ACHN (cell line): ENCODE measurements around the gene POLN.

ENCODE experiments used
- DNase-seq: peaks from one replicate; pipeline ENCODE4 v3.0.0-alpha.2; 2015
- in situ Hi-C: cut with HindIII; loops from 2 replicates; pipeline ENCODE4 v1.10.0; 2017; ENCODE audit warnings: low sequenced_read_pairs, low pct_ligation_motif_present, low pct_unique_long_range_greater_than_20kb

POLN gene

DNA sequence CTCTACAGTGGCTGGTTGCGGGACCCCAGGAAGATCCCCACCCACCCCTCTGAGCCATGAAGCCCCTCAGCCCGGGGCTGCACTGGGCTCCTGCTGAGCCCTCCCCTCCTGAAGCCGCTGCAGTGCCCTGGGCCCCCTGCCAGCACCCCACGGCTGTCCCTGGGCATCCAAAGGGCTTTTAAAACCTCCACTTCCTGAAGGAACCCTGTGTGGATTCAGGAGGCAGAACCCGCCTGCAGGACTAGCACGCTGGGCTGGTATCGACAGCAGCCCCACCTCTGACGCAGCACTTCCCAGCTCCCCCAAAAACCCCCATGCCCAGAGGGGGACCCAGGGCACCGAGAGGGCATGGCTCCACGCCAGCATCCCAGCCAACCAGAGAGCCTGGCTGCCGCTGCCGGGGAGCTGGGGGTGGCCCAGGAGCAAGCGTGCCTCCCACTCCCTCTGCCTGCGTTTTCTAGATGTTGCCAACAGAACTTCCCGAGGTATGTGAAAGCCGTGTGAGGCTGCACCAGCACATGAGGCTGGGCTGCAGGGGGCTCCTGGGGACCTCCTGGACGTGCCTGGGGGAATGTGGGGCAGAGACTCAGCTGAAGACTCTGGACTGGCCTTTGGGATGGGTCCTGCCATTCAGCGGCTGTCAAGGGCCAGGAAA, 13.7 kb upstream of the POLN start:
- in situ Hi-C loops, result no loop called here
- no peak for DNase-seq

DNA sequence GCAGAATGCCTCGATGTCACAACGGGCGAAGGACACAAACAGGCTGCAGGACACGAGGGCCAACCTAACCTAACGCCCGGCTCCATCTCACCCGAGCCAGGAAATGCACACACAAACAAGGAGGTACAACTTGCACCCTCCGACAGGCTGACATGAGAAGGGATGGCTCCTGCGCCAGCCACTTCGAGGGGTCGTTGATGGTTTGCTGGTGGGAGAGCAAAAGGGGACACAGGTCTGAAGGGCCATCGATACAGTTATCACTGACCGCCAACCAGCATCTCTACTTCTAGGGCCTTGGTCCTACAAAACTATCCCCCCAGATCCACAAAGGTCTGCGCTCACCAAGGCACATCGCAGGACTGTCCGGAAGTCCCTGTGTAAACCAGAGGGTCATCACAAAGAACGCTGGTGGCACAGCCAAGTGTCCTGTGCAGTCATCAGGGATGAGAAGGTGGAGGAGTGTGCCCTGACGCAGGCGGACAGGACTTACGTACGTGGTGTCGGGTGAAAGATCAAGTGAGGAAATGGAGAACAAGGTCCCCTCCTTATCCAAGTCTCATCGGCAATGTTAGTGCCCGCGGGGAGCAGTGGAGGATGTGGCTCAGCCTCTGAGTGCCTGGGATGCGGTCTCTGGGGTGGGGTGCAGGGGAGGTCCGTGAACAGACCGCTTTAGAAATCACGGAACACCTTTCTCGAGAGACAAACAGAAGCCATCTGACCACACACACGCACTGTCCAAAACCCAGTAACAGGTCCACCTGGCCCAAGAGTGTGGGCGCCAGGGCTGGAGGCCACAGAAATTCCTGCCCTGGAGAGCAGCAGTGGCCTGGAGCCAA, 13.0 kb upstream of the POLN start:
- DNase-seq, result no peak
- in situ Hi-C loops, result no loop called here

GRCh38 chr4:2253160-2254084, 11.5 kb upstream of the POLN start:
- in situ Hi-C loops, result no loop called here
- no peak for DNase-seq

- in situ Hi-C loops, result no loop called here
- DNase-seq, result no peak
These were observed 10.7 kb upstream of the POLN start for GRCh38 chr4:2252530-2253091.

DNA sequence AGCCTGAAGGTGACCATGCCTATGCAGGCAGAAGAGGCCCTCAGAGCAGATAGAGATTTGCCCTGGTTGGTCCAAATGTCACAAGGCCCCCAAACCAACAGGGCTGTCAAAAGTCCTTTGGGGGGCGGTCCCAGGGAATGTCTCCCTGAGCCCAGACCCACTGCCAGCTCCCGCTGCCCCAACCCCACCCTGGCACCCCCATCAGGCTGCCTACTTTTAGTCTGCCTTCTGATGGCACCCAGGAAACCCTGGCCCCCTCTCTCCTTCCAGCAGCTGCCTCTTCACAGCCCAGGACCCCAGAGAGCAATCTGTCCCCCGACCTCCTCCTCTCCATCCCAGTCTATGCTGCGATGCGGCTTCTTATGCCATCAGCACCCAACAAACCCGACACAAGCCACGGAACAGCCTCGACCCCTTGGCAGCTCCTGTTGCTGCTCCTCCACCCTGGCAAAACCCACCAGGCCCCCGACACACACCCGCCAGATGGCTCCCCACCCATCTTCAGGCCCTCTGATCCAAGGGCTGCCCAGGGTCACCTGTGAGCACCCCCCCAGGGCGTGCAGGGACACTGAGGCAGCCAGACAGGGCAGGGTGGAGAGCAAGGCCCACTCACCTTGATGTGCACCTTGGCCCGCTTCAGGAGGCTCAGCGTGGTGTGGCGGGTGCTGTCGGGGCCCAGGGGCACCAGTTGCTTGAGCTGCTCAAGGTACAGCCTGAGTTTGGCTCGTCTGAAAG, 10.0 kb upstream of the POLN start:
- in situ Hi-C loops, result no loop called here

DNA sequence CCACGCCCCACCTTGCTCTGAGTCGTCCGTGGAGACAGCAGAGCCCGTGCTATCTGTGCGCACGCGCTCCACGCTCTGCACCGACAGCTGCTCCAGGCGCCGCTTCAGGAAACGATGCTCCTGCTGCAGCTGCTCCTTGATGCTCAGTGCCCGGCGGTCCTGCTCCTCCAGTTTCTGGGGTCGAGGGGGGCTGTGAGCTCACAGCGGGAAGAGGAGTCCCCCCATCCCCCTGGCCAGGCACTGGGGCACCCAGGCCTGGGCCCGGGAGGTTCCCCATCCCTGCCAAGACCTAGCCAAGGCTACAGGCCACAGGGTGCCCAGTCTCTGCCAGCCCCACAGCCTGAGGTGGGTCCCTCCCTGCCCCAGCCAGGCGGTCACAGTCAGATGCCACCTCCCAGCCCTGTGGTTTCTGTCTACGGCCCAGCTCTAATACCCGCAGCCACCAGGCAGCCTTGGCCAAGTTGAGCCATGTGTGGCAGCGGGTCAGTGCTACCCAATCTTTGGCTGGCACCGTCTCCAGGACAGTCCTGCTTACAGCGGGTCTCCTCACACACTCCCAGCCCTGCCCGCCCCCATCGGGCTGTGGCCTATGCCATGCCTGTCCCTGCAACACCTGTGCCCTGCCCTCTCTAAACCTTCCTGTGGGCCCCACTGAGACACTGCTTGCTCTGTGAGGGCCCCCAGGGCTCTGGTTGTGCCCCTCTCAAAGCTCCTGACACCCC, 9.3 kb upstream of the POLN start:
- no peak for DNase-seq
- in situ Hi-C loops, result no loop called here

More for the DNA sequence above, 10.0 kb upstream of the POLN start:
- no peak for DNase-seq

DNA sequence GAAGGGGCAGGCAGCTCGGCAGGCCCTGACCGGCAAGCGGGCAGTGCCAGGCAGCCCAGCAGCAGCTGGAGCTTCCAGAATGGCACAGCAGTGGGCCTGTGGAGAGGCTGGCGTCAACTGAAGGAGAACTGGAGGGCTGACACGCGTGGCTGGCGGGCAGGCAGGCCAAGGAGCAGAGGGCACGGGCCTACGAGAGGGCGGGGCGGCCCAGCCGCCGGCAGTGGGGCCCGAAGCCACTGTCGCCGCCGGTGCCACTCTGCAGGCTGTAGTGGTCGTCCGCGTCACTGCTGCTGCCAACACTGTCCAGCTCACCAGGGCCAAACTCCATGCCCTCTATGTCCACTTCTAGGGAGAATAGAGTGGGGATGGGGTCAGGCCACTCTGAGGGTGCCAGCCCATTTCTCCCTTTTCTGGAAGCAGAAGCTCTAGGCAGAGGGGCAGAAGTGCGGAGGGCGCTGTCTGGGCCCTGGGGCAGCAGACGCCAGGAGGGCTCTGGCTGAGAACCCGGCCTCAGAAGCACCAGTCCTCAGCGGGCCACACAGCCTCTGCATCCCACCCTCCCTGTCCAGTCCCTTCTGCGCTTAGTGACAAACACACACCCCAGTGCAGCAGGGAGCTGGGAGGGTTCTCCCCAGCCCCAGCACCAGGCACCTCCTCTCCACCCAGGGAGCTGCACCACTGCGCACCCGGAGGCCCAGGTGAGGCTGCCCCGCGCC, 8.6 kb upstream of the POLN start:
- no peak for DNase-seq
- in situ Hi-C loops, result no loop called here

DNA sequence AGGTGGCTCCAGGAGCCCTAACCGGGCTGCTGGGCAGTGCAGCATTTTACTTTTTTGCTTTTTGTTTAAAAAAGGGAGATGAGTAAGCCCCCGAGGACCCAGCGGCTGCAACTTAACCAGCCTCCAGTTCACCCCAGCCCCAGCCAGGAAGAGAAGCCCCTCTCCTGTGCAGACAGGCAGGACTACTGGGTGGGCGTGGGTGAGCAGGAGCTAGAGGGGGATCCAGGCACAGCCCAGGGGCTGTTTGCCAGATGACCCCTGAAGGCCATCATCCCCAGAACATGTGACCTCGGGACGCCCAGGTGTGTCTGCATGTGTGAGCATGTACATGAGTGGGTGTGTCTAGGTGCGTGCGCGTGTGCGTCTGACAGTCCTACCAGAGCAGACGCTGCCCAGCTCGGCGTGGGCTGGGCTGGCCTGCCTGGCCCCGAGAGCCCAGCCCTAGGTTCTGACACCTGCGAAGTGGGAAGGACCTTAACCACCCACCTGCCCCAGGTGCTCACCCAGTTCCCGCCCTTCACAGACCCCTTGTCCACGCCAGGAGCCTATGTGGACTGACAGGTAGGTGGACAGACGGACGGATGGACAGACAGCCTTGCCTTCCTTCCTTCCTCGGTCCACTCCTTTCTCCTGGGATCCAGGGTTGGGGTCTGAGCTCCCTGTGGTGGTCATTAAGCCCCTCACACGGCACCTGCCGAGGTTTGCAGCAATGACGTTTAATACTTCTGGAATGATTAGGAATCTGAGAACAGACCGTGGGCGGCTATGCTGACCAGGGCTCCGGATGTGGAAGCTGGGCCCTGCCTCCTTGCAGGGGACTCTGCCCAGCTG, 7.8 kb upstream of the POLN start:
- in situ Hi-C loops, result no loop called here
- DNase-seq, result no peak

GRCh38 chr4:2248821-2249261, 6.9 kb upstream of the POLN start:
- in situ Hi-C loops, result no loop called here
- no peak for DNase-seq

DNA sequence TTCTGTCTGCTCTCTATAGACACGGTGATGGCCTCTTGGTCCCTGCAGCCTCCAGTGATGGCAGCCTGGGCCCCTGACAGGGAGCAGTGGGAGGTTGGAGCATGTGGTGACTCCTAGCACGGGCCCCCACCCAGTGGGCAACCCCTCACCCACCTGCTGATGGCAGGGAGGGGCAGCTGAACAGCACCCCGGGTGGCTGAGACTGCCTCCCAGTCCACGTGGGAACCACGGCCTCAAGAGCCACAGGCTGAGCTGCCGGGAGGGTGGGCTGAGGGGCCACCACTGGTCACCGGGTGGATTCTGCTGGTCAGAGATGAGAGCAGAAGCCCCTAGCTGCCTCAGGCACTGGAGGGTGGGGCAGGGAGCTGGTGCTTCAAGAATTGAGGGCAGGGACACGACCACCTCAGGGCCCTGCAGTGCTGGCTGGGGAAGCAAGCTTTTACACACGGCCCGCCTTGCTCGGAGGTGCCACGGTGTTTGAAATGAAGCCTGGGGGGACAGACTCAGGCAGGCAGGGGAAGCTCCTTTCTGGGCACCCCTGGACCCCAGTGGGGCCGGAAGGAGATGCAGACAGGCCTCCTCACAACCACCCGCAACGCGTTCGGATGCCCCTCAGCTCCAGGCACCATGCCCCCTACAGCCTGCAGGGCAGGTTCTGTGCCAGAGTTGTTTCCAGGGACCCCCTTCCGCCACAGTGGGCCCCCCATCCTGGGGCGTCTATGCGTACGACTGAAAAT, 6.3 kb upstream of the POLN start:
- no peak for DNase-seq
- in situ Hi-C loops, result no loop called here

DNA sequence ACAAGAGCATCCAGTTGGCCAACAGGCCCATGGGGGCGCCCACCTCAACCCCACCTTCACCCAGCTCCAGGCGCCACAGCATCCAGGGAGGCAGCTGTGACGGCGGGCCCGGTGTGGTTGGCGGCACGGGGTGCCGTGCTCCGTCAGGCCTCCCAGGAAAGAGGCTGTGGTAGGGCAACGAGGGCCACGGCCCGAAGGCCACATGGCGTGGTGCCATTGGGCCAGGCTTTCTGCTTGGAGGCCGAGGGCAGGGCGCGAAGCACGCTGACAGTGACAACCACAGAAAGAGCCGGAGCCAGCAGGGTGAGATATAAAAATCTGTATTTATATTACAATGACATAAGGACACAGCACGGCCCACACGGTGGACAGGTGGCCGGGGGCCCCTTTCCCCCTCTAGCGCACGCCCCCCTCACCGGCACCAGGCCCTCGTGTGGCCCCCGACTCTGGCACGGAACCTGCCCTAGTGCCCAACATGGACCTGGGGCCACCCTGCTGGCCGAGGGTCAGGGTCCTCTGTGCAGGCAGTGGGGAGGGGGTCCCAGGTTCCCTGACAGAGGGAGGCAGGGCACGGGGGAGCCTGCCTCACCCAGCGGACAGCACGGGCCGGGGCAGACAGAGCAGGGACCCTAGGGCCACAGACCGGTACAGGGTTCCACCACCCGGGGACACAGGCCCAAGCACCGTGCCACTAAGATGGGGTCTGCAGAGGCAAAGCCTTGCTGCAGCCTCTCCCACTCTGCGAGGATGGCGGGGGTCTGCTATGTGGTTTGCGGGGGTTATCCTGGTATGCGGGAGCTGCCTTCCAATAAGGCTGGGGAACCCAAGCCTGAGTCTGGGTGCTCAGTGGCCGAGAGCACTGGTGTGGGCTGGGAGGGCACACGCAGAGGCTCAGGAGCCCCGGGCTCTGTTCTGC, 5.5 kb upstream of the POLN start:
- in situ Hi-C loops, result no loop called here
- DNase-seq, result no peak

GRCh38 chr4:2246384-2247127, 4.6 kb upstream of the POLN start:
- DNase-seq, result no peak
- in situ Hi-C loops, result no loop called here

- no peak for DNase-seq
- in situ Hi-C loops, result no loop called here
These were observed 3.9 kb upstream of the POLN start for GRCh38 chr4:2245787-2246275.
